ENCODE data around the gene LRIF1.
"Not testable (repeated sequence)": the region's sequence is repeated elsewhere in the genome, so short reads cannot be mapped to it uniquely, and the experiment has no call there.

GRCh38 chr1:110999607-111000006 lies 35.9 kb upstream of the LRIF1 start:
- TF ChIP-seq SP4 (IDR thresholded peaks at IDR 0.05; ENCODE audit: low read length); SAP30 (IDR thresholded peaks at IDR 0.05; ENCODE audit: insufficient read depth, insufficient replicate concordance, low read length); SIRT6 (IDR thresholded peaks at IDR 0.05; ENCODE audit: low read length); RAD21 (IDR thresholded peaks at IDR 0.05 in 1 of 2, conservative IDR thresholded peaks at IDR 0.05 in 1 of 2; ENCODE audit: low read depth in 2 of 2, low read length in 2 of 2); SIN3A (conservative IDR thresholded peaks at IDR 0.05 in 1 of 2, IDR thresholded peaks at IDR 0.05 in 1 of 2; ENCODE audit: low read depth in 1 of 2, low read length in 2 of 2); EGR1 (IDR thresholded peaks at IDR 0.05; ENCODE audit: borderline replicate concordance, low read depth, low read length); BRCA1 (IDR thresholded peaks at IDR 0.05; ENCODE audit: low read depth, low read length); SUZ12 (IDR thresholded peaks at IDR 0.05; ENCODE audit: low read length); EP300 (IDR thresholded peaks at IDR 0.05; ENCODE audit: borderline replicate concordance in 1 of 2, low read depth in 2 of 2, low read length in 2 of 2); EZH2 (IDR thresholded peaks at IDR 0.05; ENCODE audit: low read depth, low read length, severe bottlenecking); CTCF (IDR thresholded peaks at IDR 0.05; ENCODE audit: control extremely low read depth in 1 of 3, insufficient read depth in 1 of 3, low read depth in 1 of 3, low read length in 3 of 3); POLR2AphosphoS5 (IDR thresholded peaks at IDR 0.05; ENCODE audit: low read depth, low read length); RXRA (IDR thresholded peaks at IDR 0.05; ENCODE audit: insufficient read depth, low read depth, low read length); CHD2 (IDR thresholded peaks at IDR 0.05; ENCODE audit: low read length): not testable (repeated sequence)
